Osteocyte (in vitro differentiated cells): Measurements from ENCODE around the gene SMIM36. TPM values are rescaled to one million over a fixed set of nuclear protein-coding genes. Genes with fewer than 3 reads are reported as not detected.

Source experiments
- DNase-seq: peaks from one replicate; pipeline ENCODE4 v3.0.0; 2021; ENCODE audit warnings: mixed read lengths; ENCODE audit not compliant: unreplicated experiment; ENCODE audit errors: extremely low spot score
- H3K27ac Mint-ChIP-seq: one replicate; pipeline ENCODE4 v1.8.0; 2021; ENCODE audit warnings: mild to moderate bottlenecking, mixed read lengths; ENCODE audit not compliant: unreplicated experiment
- H3K27me3 Mint-ChIP-seq: one replicate; pipeline ENCODE4 v1.8.0; 2021; ENCODE audit warnings: mixed read lengths; ENCODE audit not compliant: unreplicated experiment
- H3K36me3 Mint-ChIP-seq: one replicate; pipeline ENCODE4 v1.8.0; 2021; ENCODE audit warnings: mixed read lengths; ENCODE audit not compliant: unreplicated experiment
- H3K4me1 Mint-ChIP-seq: one replicate; pipeline ENCODE4 v1.8.0; 2021; ENCODE audit warnings: mixed read lengths; ENCODE audit not compliant: unreplicated experiment
- H3K4me3 Mint-ChIP-seq: one replicate; pipeline ENCODE4 v1.8.0; 2021; ENCODE audit warnings: mild to moderate bottlenecking, moderate library complexity, mixed read lengths; ENCODE audit not compliant: unreplicated experiment
- H3K9me3 Mint-ChIP-seq: one replicate; pipeline ENCODE4 v1.8.0; 2021; ENCODE audit warnings: mixed read lengths; ENCODE audit not compliant: unreplicated experiment
- CTCF ChIP-seq: fragments of 200-600 bp; sonication (generic); IDR thresholded peaks from 2 replicates; pipeline ENCODE4 v1.5.0; 2021; ENCODE audit warnings: antibody characterized with exemption, mild to moderate bottlenecking, moderate library complexity
- total RNA-seq: library from RNA; stranded (reverse); gene quantifications from 2 replicates; pipeline ENCODE4 v1.2.1, GENCODE V29; 2021

SMIM36 gene
- total RNA-seq, 1 donor from 2014 or later = not detected

- peaks cover 2% of the 10 kb centered on the region for H3K36me3 Mint-ChIP-seq
- H3K4me1 Mint-ChIP-seq = no peaks in the 10 kb centered on the region
- DNase-seq = no peak
Observed at GRCh38 chr17:55402374-55402773, 108.9 kb downstream of the SMIM36 start.

More at GRCh38 chr17:55402374-55402773, 108.9 kb downstream of the SMIM36 start:
- no peaks in the 10 kb centered on the region for H3K9me3 Mint-ChIP-seq
- no peak overlapping the region for H3K27ac Mint-ChIP-seq
- H3K27me3 Mint-ChIP-seq = no peaks in the 10 kb centered on the region
- TF ChIP-seq CTCF = no peak
- no peak overlapping the region for H3K4me3 Mint-ChIP-seq

Other genes with a start within 250 kb of the SMIM36 start
- gene HLF, start 246.5 kb downstream of the SMIM36 start, total RNA-seq = 0.51 and 0.65 TPM in 2 replicates
- 9.2 and 10.3 TPM in 2 replicates for gene MMD, start 89.6 kb downstream of the SMIM36 start, total RNA-seq
- gene TMEM100, start 211.4 kb upstream of the SMIM36 start, total RNA-seq = 3.3 and 3.4 TPM in 2 replicates
- gene PCTP, start 239.6 kb upstream of the SMIM36 start, total RNA-seq = 7.7 and 8.4 TPM in 2 replicates